Panc1 (cell line): ENCODE results near the gene JADE3. TPM values are rescaled to one million over a fixed set of nuclear protein-coding genes. Genes with fewer than 3 reads are reported as not detected.

Experiments
- ATAC-seq: fragments of 200-7000 bp; cut with Tn5 transposase; 2 replicates; pipeline ENCODE4 v1.9.1; 2020; ENCODE audit warnings: mild to moderate bottlenecking, moderate library complexity
- BruUV-seq: library from RNA; stranded (reverse); fragments of 400-500 nt; replicated peaks from 2 replicates; lab custom pipeline; 2021; lab: Mats Ljungman, UMichigan
- CTCF ChIA-PET: fragments of 300-600 bp; sonication (Branson Sonifier 250); formaldehyde crosslinking; loops from one replicate; lab custom pipeline; 2022; ENCODE audit warnings: antibody characterized with exemption; lab: Charles Lee
- POLR2A ChIA-PET: fragments of 300-600 bp; sonication (Branson Sonifier 250); formaldehyde crosslinking; loops from one replicate; lab custom pipeline; 2022; ENCODE audit warnings: antibody characterized with exemption; lab: Charles Lee
- DNase-seq: peaks from one replicate; pipeline ENCODE4 v3.0.0-alpha.2; 2010; ENCODE audit warnings: low read depth, low spot score
- H3K27ac ChIP-seq: 2 replicates; pipeline ENCODE4 v1.5.1; 2011; ENCODE audit warnings: mild to moderate bottlenecking, low read length, inconsistent platforms
- H3K27me3 ChIP-seq: fragments of 200-500 bp; sonication (Bioruptor generic); 2 replicates; pipeline ENCODE4 v1.6.0; 2014; ENCODE audit warnings: low read length, inconsistent platforms; ENCODE audit not compliant: control insufficient read depth, insufficient read depth
- H3K36me3 ChIP-seq: fragments of 200-500 bp; sonication (Bioruptor generic); 2 replicates; pipeline ENCODE4 v1.5.1; 2014; ENCODE audit warnings: inconsistent platforms, mild to moderate bottlenecking, low read length, moderate library complexity; ENCODE audit not compliant: control insufficient read depth, insufficient read depth
- H3K4me1 ChIP-seq: 2 replicates; pipeline ENCODE4 v1.5.1; 2011; ENCODE audit warnings: inconsistent platforms, mild to moderate bottlenecking, low read length, moderate library complexity; ENCODE audit not compliant: control insufficient read depth, insufficient read depth
- H3K4me3 ChIP-seq, 2 experiments: 2 replicates each; pipeline ENCODE4 v1.5.1; 2011 to 2012; ENCODE audit warnings: low read depth in 2 of 2, low read length in 2 of 2, mild to moderate bottlenecking in 2 of 2, inconsistent platforms in 1 of 2, moderate library complexity in 1 of 2
- H3K9me3 ChIP-seq: fragments of 200-500 bp; sonication (Bioruptor generic); 2 replicates; pipeline ENCODE4 v1.5.1; 2014; ENCODE audit warnings: low read depth, mild to moderate bottlenecking, inconsistent platforms, low read length, moderate library complexity; ENCODE audit not compliant: control insufficient read depth, insufficient read depth
- POLR2AphosphoS5 ChIP-seq: IDR thresholded peaks from 2 replicates; pipeline ENCODE4 v1.6.1; 2012; ENCODE audit warnings: mild to moderate bottlenecking, low read depth, low read length, moderate library complexity
- SIN3A ChIP-seq: IDR thresholded peaks from 2 replicates; pipeline ENCODE4 v1.6.1; 2012; ENCODE audit warnings: low read depth, mild to moderate bottlenecking, low read length, moderate library complexity, borderline replicate concordance; ENCODE audit not compliant: insufficient read depth
- TCF7L2 ChIP-seq: IDR thresholded peaks from 2 replicates; pipeline ENCODE4 v1.6.1; 2011; ENCODE audit warnings: mild to moderate bottlenecking, low read depth, low read length, inconsistent platforms
- in situ Hi-C: cut with HindIII; loops from 2 replicates; pipeline ENCODE4 v1.10.0; 2016; ENCODE audit warnings: low sequenced_read_pairs, low pct_unique_long_range_greater_than_20kb
- intact Hi-C: fragments of 100-400 bp; cut with micrococcal nuclease; formaldehyde crosslinking; loops from one replicate; pipeline ENCODE4 v1.10.0; 2022; ENCODE audit not compliant: unreplicated experiment
- total RNA-seq: library from RNA; stranded (reverse); gene quantifications from one replicate; pipeline ENCODE4 v1.2.1, GENCODE V29; 2021; ENCODE audit not compliant: unreplicated experiment
- TF ChIP-seq, protein P1 (sequence below), 2 experiments: IDR thresholded peaks; 2 replicates each; pipeline ENCODE4 v1.6.1; 2011 to 2012; ENCODE audit warnings: low read depth in 2 of 2, control low read depth in 1 of 2, low read length in 1 of 2, mild to moderate bottlenecking in 1 of 2, moderate library complexity in 1 of 2; ENCODE audit not compliant: insufficient read depth in 1 of 2
- TF ChIP-seq, protein P2 (sequence below): fragments of 450-650 bp; IDR thresholded peaks from 2 replicates; pipeline ENCODE4 v1.5.1; 2017; ENCODE audit warnings: mild to moderate bottlenecking

Gene JADE3
- total RNA-seq, 1 experiment from 2014 or later, result 22.2 TPM

GRCh38 chrX:46957297-46957696 is 45.1 kb downstream of the JADE3 start:
- H3K27ac ChIP-seq, result no peak overlapping the region
- no peaks in the 10 kb centered on the region for H3K9me3 ChIP-seq
- H3K27me3 ChIP-seq, result no peaks in the 10 kb centered on the region
- no TSS peak for BruUV-seq
- TF ChIP-seq, protein P1, sequence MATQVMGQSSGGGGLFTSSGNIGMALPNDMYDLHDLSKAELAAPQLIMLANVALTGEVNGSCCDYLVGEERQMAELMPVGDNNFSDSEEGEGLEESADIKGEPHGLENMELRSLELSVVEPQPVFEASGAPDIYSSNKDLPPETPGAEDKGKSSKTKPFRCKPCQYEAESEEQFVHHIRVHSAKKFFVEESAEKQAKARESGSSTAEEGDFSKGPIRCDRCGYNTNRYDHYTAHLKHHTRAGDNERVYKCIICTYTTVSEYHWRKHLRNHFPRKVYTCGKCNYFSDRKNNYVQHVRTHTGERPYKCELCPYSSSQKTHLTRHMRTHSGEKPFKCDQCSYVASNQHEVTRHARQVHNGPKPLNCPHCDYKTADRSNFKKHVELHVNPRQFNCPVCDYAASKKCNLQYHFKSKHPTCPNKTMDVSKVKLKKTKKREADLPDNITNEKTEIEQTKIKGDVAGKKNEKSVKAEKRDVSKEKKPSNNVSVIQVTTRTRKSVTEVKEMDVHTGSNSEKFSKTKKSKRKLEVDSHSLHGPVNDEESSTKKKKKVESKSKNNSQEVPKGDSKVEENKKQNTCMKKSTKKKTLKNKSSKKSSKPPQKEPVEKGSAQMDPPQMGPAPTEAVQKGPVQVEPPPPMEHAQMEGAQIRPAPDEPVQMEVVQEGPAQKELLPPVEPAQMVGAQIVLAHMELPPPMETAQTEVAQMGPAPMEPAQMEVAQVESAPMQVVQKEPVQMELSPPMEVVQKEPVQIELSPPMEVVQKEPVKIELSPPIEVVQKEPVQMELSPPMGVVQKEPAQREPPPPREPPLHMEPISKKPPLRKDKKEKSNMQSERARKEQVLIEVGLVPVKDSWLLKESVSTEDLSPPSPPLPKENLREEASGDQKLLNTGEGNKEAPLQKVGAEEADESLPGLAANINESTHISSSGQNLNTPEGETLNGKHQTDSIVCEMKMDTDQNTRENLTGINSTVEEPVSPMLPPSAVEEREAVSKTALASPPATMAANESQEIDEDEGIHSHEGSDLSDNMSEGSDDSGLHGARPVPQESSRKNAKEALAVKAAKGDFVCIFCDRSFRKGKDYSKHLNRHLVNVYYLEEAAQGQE (IDR thresholded peaks at IDR 0.05; ENCODE audit: insufficient read depth in 1 of 2, low read depth in 2 of 2, low read length in 1 of 2), result no peak
- TF ChIP-seq SIN3A (no peak), POLR2AphosphoS5 (no peak), TCF7L2 (no peak)
- TF ChIP-seq, protein P2, sequence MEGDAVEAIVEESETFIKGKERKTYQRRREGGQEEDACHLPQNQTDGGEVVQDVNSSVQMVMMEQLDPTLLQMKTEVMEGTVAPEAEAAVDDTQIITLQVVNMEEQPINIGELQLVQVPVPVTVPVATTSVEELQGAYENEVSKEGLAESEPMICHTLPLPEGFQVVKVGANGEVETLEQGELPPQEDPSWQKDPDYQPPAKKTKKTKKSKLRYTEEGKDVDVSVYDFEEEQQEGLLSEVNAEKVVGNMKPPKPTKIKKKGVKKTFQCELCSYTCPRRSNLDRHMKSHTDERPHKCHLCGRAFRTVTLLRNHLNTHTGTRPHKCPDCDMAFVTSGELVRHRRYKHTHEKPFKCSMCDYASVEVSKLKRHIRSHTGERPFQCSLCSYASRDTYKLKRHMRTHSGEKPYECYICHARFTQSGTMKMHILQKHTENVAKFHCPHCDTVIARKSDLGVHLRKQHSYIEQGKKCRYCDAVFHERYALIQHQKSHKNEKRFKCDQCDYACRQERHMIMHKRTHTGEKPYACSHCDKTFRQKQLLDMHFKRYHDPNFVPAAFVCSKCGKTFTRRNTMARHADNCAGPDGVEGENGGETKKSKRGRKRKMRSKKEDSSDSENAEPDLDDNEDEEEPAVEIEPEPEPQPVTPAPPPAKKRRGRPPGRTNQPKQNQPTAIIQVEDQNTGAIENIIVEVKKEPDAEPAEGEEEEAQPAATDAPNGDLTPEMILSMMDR, result no peak
- intact Hi-C loops, result no loop called here
- CTCF ChIA-PET, result no interaction called here
- in situ Hi-C loops, result no loop called here
- DNase-seq, result no peak
- POLR2A ChIA-PET, result no interaction called here
- no peak overlapping the region for H3K4me3 ChIP-seq
- no peaks in the 10 kb centered on the region for H3K36me3 ChIP-seq
- ATAC-seq, result no peak
- peaks cover 14% of the 10 kb centered on the region for H3K4me1 ChIP-seq

GRCh38 chrX:46959101-46959500 is 46.9 kb downstream of the JADE3 start:
- intact Hi-C loops, result no loop called here
- no TSS peak for BruUV-seq

More at GRCh38 chrX:46959101-46959500, 46.9 kb downstream of the JADE3 start:
- ChIA-PET CTCF (no interaction called here), POLR2A (no interaction called here)
- Histone ChIP-seq H3K27ac (no peak overlapping the region), H3K4me3 (no peak overlapping the region), H3K36me3 (no peaks in the 10 kb centered on the region), H3K9me3 (no peaks in the 10 kb centered on the region), H3K27me3 (no peaks in the 10 kb centered on the region), H3K4me1 (peaks cover 5% of the 10 kb centered on the region)
- TF ChIP-seq POLR2AphosphoS5 (no peak), SIN3A (no peak), TCF7L2 (no peak)
- TF ChIP-seq, protein P1 (IDR thresholded peaks at IDR 0.05; ENCODE audit: insufficient read depth in 1 of 2, low read depth in 2 of 2, low read length in 1 of 2), result no peak
- TF ChIP-seq, protein P2, result no peak
- DNase-seq, result no peak
- ATAC-seq, result no peak
- in situ Hi-C loops, result no loop called here
